T-helper 22 cell (primary cell): ENCODE results near the gene FOXC2.
"Not testable (repeated sequence)": the region's sequence is repeated elsewhere in the genome, so short reads cannot be mapped to it uniquely, and the experiment has no call there.

ENCODE experiments used
- DNase-seq: peaks from one replicate; pipeline ENCODE4 v3.0.0-alpha.2; 2020; ENCODE audit warnings: low read depth

Gene FOXC2

DNA sequence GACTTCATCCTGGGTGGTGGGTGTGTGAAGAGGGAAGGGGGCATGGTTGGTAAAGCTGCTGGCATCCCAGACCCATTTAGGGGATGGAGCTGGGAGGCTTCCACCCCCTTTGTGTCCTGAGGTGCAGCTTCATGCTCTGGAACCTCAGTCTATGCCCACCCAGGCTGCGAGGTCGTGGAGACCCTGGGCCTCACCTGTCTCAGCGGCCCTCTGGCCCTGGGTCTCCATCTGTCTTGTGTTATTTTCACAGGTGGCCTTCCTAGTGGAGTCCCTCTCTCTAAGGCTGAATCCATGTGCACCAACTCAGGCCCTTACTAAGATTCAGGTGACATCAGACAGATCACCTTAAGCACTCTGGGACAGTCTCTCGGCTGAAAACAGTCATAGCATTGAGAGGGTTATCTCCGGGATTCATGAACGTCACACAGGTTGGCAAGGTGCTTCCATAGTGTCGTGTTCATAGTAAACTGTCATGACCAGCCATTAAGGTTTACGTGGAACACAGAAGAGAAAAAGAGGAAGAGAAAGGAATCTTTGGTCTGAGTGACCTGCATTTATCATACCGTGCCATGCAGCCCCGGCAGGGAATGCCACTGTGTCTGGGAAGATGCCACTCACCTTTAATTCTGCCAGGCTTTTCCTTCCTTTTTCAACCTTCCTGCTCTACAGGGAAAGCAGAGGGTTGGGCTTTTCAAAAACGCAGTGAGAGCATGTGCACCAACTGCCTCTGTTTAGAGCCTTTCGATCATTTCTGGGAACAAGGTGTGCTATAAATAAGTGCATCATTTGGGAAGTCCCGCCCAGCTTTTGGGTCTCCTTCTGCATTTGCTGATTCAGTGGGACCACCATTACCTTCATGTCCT lies 7.2 kb downstream of the FOXC2 start:
- no peak for DNase-seq

DNA sequence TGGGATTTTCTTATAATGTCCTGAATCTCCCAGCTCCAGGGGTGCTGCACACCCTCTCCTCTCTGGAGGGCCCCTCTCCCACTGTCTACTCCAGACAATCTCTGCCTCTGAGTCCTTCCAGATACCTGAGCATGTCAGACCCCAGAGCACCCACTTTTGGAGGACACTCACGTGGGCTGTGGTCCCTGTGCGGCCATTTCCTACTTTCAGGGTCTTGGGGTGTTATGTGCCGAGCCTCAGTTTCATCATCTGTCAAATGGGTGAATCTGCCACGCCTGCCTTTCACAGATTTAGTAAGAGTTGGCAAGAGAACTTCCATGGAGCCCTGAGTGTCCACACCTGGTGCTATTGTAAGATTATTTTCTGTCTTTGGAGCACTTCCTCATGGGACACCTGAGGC lies 8.0 kb downstream of the FOXC2 start:
- DNase-seq, result no peak

DNA sequence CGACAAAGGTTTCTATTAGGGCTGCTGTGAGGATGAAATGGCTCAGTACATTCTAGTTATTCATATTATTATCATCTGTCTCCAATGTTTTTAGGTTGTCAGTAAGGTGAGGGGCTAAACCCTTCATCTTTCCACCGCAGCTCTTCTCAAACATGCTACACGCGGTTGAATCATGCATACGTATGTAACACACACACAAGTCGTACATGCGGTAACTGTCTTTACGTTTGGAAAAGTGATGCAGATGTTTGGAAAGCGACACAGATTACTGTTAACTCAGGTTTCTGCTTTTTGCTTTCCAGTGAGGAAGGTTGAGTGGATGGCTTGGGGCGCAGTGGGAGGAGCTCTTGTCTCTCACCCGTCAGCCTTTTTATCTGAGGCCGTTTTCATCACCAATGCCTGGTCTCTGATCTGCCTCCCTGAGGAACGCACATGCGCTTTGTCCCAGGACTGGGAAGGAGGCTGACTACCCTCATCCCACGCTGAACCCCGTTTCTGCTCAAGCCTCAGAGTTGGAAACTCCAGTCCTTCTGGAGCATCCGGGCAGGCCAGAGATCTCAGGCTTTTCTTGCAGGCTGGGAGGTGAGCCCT lies 8.6 kb downstream of the FOXC2 start:
- DNase-seq, result no peak

DNA sequence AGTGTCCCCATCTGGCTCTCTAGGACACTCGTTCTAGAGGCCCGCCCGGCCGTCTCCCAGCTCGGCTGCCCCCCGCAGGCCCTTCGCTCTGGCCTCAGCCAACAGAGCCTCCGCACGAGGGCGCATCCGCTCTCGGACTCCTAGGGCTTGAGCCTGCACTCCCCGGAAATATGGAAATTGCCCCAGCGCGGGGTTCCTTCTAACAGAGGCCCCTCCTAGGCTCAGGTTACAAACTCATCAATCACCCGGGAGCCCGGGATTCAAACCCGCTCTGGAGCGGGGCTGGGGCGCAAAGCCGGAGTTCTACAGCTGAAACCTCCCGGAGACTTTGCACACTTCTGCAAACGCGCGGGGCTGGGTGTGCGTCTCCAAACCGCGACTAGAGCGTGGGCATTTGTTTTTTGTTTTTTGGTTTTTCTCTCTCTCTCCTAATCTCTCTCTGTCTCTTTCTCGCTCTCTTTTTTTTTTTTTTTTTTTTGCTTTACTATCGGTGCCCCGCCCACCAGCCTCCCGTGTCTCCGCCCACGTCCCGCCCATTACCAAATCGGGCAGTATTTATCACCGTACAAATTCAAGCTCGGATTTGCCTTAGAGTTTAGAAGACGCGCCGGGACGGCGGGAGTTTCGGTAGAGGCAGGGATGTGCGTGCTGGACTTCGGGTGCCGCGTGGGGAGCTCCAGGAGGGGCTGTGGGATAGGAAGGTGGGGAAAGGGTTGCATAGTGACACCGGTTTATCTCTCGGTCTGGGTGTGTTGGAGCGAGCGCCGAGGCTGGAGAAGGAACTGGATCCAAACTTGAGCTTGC lies 9.3 kb downstream of the FOXC2 start:
- no peak for DNase-seq

DNA sequence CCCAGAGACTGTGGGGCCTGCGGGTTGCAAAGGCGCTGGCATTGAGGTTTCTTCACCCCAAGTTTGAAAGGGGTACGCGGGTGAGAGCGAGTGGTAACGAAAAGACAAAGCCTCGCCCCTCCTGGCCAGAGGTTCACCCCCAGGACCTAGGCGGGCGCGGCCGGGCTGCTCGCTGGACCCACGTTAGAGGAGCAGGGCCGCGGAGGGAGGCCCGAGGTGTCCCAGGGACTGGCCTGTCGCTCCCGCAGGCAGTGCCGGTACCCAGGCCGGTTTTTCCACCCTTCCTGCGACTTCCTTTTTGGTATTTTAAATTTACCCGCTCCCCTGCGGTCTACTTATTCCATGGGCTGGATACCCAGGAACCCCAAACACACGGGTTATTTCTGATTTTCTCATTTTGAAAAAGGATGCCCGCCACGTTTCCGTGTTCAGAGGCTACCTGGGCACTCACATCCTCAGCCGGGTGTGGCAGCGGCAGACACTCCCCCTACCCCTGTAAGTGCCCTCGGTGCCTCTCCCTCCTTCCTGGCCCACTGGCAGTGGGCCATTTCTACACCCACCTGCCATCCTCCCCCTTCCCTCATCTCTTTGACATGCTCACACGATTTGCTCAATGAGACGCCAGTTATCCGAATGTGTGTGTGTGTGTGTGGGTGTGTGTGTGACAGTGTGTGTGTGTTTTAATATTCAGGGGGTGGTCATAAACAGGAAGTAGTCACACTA lies 10.1 kb downstream of the FOXC2 start:
- no peak for DNase-seq

DNA sequence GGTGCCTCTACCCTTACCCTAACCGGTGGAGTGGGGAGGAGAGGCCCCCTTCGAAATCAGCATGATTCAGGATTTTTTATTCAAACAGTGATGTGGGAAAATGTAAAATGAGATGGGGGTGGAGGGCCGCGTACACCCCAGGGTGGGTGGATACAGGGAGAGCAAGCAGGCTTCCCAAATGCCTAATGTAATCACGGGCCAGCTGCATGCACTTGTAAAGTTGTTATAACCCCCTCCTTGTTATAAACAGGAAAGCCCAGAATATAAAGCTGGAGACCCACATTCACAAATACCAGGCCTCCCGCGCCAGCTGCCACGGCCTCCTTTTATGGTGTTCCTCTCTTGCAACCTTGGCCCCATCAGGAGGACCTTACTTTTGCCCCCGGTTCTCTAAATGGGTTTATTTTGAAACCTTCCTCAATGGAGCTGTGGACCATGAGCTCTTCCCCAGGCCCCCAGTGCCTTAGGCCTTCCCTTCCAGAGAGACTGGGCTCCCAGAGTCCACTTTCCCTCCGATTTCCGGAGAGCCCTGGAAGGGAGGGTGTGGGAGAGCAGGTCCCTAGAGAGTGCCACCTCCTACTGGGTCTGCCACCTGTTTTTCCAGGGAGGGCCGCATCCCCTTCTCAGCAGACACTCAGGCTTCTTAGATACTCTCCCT lies 10.8 kb downstream of the FOXC2 start:
- DNase-seq, result no peak

DNA sequence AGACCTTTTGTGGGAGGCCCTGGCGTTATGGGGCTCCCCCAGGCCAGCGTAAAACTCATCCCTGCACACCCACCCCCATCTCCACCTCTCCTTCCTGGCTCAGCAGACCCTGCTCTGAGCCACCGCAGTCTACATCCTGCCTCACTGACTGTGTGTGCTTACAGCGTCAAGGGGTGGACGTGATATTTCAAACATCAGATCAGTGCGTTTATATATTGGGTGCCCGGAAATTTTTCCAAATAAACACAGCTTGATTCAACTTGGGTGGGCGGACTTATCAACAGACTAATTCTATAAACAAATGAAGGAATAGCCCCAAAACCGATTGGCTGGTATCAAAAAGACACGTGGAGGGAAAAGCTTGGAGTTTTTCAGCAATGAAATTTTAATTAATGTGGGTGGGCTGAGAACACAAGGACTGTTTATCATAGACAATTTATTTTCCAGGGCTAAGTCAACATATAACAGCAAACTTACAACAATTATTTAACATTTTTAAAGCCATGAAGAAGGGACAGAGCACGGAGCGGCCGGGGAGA lies 11.5 kb downstream of the FOXC2 start, which contains the start of gene FOXL1:
Gene FOXL1 (plus strand): TSS at position 489 of the 539 bp plus-strand sequence. CDS start 175 bp downstream, outside the sequence.
- no peak for DNase-seq

DNA sequence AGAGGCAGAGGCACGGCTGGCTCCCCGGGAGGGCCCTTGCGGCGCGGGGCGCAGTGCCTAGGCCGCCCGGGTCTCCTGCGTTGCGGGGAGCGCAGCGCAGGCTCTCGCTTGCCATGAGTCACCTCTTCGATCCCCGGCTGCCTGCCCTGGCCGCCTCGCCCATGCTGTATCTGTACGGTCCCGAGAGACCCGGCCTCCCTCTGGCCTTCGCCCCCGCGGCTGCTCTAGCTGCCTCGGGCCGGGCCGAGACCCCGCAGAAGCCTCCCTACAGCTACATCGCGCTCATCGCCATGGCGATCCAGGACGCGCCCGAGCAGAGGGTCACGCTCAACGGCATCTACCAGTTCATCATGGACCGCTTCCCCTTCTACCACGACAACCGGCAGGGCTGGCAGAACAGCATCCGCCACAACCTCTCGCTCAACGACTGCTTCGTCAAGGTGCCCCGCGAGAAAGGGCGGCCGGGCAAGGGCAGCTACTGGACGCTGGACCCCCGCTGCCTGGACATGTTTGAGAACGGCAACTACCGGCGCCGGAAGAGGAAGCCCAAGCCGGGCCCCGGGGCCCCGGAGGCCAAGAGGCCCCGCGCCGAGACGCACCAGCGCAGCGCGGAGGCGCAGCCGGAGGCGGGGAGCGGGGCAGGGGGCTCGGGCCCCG lies 12.1 kb downstream of the FOXC2 start:
- no peak for DNase-seq

DNA sequence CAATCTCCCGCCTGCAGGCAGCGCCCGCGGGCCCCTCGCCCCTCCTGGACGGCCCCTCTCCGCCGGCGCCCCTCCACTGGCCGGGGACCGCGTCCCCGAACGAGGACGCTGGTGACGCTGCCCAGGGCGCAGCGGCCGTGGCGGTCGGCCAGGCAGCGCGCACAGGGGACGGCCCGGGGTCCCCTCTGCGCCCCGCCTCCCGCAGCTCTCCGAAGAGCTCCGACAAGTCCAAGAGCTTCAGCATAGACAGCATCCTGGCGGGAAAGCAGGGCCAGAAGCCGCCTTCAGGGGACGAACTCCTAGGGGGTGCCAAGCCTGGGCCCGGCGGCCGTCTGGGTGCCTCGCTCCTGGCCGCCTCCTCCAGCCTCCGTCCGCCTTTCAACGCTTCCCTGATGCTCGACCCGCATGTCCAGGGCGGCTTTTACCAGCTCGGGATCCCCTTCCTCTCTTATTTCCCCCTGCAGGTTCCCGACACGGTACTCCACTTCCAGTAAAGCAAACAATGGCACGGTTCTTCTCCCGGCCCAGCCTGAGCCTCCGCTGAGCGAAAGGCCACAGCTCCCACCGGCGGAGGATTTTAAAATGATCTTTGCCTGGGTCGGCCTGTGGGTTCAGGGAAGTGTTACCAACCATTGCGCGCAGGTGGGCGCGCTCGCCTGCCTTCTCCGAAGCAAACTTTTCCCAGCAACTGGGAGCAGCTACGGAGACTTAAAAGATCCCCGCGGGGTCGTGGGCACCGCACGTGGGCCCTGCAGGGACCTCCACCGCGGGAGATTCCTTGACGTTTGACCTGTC lies 12.8 kb downstream of the FOXC2 start:
- no peak for DNase-seq

DNA sequence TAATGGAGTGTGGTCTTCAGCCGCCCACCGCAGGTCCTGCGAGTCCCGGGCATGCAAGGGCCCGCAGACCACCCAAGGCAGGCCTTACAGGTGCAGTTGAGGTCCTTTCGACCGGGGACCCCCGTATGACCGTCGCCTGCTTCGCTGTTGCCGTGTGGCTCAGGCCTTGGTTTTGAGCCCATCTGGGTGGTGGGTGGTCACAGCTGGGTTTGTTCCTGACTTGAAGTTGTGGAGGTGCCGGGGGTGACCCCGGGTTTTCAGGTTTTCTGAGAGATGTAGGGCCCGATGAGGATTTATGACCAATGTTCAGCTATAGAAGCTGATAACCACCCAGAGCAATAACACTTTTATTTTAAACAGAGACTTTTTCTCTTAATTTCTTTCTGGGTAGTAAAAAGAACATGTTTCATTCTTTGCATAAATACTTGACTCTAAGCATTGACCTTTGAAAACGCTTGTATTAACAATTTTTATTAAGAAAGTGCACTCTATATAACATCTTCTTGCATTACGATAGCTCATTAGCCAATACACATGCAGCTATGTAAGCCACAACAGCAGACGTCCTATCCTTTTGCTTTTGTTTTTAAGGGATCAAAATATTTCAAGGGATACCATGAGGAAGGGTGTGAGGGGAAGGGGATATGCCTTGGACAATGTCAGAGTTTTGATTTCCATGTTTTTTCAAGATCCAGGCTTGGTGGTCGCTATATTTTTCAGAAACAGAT lies 13.6 kb downstream of the FOXC2 start:
- DNase-seq, result no peak

DNA sequence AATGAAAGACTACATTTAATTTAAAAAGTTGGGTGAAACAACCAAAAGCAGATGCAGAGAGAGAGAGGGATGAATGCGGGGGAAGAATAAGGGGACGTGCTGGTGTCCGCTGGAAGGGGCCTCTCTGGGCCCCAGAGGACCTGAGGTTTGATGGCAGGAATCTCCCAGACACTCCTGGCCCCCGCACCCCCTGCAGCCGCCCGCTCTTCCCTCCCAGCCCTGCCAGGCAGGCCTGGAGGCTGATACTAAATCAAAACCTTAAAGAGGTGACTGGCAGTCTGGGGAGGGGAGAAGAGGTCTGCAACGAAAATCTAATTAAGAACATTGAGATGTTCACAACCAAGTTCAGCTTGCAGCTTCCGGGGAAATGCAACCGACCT lies 14.2 kb downstream of the FOXC2 start:
- DNase-seq, result no peak

DNA sequence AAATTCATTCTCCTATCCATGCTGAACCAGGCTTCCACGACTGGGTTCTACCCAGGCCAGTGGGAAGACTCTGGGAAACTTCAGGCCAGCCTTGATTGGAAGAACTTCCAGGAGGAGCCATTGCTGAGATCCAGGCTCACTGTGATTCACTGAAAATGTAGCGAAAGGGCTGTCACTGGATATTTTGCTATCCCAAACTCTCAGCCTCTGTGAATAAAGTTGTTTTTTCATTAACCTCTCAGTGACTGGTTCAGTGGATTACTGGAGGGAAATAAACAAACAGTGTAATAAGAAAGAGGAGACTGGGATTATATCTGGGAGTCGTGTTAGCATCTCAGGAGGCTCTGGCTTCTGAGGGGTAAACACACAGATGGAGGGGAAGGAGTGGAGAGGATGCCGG lies 14.8 kb downstream of the FOXC2 start:
- no peak for DNase-seq

DNA sequence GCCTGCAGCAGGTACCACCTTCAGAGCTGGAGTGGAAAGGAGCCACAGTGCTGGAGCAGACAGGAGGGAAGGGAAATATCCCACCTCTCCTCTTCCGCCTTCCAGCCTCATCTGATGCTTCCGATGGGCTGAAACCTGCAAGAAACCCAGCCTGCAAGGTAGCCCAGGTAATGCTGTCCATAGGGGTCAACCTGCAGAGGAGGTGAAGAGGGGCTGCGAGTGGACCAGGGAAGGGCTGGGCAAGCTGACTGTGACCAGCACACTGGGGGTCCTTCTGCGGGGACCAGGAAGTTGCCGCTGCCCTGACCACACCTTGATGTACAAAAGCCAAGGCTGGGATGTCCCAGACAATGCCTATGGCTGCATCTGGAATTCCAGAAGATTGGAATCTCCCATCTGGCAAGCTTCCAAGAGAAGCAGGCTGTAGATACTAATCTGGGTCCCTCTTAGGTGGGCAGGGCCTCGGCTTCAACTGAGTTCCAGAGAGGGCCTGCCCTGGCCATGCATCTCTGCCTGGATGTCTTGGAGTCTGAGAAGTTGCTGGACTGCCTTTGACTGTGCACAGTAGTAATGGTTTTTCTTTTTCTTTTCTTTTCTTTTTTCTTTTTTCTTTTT lies 17.5 kb downstream of the FOXC2 start:
- no peak for DNase-seq

DNA sequence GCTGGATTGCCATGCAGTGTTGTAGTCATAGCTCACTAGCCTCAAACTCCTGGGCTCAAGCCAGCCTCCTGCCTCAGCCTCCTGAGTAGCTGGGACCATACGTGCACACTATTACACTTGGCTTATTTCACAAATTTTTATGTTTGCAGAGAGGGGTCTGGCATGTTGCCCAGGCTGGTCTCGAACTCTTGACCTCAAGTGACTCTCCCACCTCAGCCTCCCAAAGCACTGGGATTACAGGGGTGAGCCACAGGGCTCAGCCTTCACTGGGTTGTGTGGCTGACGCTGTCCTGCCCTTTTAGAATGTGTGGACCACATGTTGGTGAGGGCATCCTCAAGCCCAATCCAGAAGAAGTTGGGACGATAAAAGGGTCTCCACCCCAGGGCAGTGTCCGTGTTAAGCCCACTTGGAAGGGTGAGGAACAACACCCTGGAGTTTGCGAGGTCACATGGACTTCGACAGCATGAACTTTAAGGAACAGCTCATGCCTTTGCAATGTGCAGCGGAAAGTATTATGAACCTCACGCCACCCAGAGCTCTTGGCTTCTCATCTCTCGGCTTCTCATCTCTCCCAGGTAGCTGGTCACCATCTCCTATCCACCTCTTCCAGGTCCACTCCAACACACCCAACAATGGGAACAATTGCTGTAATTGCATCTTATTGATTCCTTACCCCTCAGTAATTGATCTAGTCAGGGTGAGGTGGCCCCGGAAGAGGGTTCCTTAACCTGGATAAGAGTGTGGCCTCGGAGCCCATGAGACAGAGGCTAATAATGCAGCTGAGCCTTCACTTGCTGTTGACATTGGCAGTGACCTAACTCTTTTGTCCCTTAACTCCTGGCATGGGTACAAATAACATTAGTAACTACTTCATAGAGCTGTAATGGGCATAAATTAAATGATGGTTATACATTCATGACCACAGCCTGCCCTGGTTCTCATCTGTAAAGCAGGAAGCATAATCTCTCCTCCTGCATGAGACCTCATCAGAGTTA lies 18.4 kb downstream of the FOXC2 start:
- DNase-seq, result no peak

DNA sequence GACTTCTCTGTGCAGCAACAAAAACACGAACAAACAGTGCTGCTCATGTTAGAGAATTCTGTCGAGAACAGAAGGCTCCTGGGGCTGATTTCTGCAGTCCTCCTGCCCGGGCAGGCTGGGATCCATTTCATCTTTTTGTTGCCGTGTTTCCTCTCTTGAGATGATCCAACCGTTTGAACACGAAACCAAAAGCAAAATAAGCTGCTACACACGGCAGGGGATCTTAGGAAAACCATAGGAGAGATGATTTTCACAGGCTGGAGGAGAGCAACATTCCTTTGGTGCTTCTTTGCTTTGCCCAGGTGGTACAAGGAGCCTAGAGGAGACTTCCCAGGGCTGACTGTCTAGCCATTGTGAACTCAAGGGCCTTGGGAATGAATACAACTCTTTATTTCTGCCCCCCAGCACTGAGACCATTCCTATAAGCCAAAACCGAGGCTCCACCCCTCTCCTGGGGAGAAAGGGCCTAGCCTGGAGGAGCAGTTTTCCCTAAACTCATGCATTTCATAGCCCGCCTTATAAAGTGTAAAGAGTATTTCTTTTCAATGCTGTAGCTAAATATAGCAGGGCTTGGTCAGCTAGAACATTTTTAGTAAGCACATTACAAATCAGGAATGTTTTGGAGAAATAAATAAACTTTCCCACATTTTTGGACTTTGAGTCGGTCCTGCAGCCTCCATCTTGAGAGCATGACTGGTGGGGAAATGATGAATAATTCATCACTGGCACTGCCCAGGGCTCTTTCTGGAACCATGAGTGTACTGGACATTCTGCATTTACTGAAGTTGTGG lies 19.4 kb downstream of the FOXC2 start:
- DNase-seq, result no peak

DNA sequence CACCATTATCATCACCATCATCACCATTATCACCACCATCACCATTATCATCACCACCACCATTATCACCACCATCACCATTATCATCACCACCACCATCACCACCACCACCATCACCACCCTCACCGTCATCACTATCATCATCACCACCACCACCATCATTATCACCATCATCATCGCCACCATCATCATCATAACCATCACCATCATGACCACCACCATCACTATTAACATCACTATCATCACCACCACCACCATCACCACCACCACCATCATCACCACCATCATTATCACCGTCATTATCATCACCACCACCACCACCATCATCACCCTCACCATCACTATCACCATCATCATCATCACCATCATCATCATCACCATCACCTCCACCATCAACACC lies 20.9 kb downstream of the FOXC2 start:
- no peak for DNase-seq

DNA sequence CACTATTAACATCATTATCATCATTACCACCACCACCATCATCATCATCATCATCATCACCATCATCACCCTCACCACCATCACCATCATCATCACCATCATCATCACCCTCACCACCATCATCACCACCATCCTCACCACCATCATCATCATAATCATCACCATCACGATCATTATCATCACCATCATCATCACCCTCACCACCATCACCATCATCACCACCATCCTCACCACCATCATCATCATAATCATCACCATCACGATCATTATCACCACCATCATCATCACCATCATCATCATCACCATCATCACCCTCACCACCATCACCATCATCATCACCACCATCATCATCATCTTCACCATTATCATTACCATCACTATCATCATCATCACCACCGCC lies 21.3 kb downstream of the FOXC2 start:
- DNase-seq, result not testable (repeated sequence)
